OCI-LY1 (cell line): ENCODE results near the gene SGPL1.

Experiments
- H2AFZ ChIP-seq: fragments of 200-600 bp; sonication (generic), shearing (Covaris generic); 2 replicates; pipeline ENCODE4 v1.6.0; 2014; ENCODE audit warnings: antibody characterized with exemption, mild to moderate bottlenecking, low read length
- H3F3A ChIP-seq: fragments of 200-600 bp; sonication (generic), shearing (Covaris generic); 2 replicates; pipeline ENCODE4 v1.6.0; 2014; ENCODE audit warnings: mild to moderate bottlenecking, antibody characterized with exemption, low read length, moderate library complexity; ENCODE audit not compliant: insufficient read depth
- H3K27ac ChIP-seq: fragments of 200-600 bp; sonication (generic); 2 replicates; pipeline ENCODE4 v1.5.1; 2014; ENCODE audit warnings: low read length, mixed run types, mild to moderate bottlenecking, low read depth; ENCODE audit not compliant: poor library complexity, severe bottlenecking
- H3K27me3 ChIP-seq: fragments of 200-600 bp; sonication (generic); 2 replicates; pipeline ENCODE4 v1.6.0; 2014; ENCODE audit warnings: antibody characterized with exemption, mild to moderate bottlenecking, low read length, moderate library complexity; ENCODE audit not compliant: insufficient read depth
- H3K36me3 ChIP-seq: fragments of 200-600 bp; sonication (generic); 2 replicates; pipeline ENCODE4 v1.6.1; 2014; ENCODE audit warnings: mild to moderate bottlenecking, antibody characterized with exemption, low read length, moderate library complexity, mixed read lengths; ENCODE audit not compliant: insufficient read depth
- H3K4me1 ChIP-seq: fragments of 200-600 bp; sonication (generic); 2 replicates; pipeline ENCODE4 v1.5.1; 2014; ENCODE audit warnings: mild to moderate bottlenecking, low read length, moderate library complexity; ENCODE audit not compliant: insufficient read depth, severe bottlenecking
- H3K4me2 ChIP-seq: fragments of 200-600 bp; sonication (generic), shearing (Covaris generic); 2 replicates; pipeline ENCODE4 v1.6.1; 2014; ENCODE audit warnings: low read length
- H3K4me3 ChIP-seq: fragments of 200-600 bp; sonication (generic); 2 replicates; pipeline ENCODE4 v1.5.1; 2014; ENCODE audit warnings: low read length, low read depth, mild to moderate bottlenecking, mixed read lengths; ENCODE audit not compliant: poor library complexity, severe bottlenecking
- H3K79me2 ChIP-seq: fragments of 200-600 bp; shearing (Covaris generic); 2 replicates; pipeline ENCODE4 v1.6.1; 2016; ENCODE audit warnings: mixed run types, low read length, mixed read lengths; ENCODE audit not compliant: insufficient read depth
- H3K9ac ChIP-seq: fragments of 200-600 bp; sonication (generic), shearing (Covaris generic); 2 replicates; pipeline ENCODE4 v1.6.1; 2014; ENCODE audit warnings: mild to moderate bottlenecking, low read length, mixed read lengths
- H3K9me2 ChIP-seq: fragments of 200-600 bp; sonication (generic), shearing (Covaris generic); 2 replicates; pipeline ENCODE4 v1.6.1; 2014; ENCODE audit warnings: low read depth, mild to moderate bottlenecking, low read length, mixed read lengths
- H3K9me3 ChIP-seq: fragments of 200-600 bp; shearing (Covaris generic); 2 replicates; pipeline ENCODE4 v1.6.1; 2014; ENCODE audit warnings: low read length, mixed read lengths
- H4K20me1 ChIP-seq: fragments of 200-600 bp; sonication (generic), shearing (Covaris generic); 2 replicates; pipeline ENCODE4 v1.6.0; 2016; ENCODE audit warnings: mild to moderate bottlenecking, low read length; ENCODE audit not compliant: insufficient read depth
- EZH2 ChIP-seq: fragments of 200-600 bp; sonication (generic), shearing (Covaris generic); IDR thresholded peaks from 2 replicates; pipeline ENCODE4 v1.8.0; 2017; ENCODE audit warnings: borderline replicate concordance, mixed run types, mild to moderate bottlenecking, antibody characterized with exemption, low read length, moderate library complexity, mixed read lengths
- TF ChIP-seq, protein P1 (sequence below): fragments of 200-600 bp; sonication (generic), shearing (Covaris generic); IDR thresholded peaks from 2 replicates; pipeline ENCODE4 v1.5.1; 2017; ENCODE audit warnings: mild to moderate bottlenecking, antibody characterized with exemption, low read length, moderate library complexity, mixed read lengths

Gene SGPL1

DNA sequence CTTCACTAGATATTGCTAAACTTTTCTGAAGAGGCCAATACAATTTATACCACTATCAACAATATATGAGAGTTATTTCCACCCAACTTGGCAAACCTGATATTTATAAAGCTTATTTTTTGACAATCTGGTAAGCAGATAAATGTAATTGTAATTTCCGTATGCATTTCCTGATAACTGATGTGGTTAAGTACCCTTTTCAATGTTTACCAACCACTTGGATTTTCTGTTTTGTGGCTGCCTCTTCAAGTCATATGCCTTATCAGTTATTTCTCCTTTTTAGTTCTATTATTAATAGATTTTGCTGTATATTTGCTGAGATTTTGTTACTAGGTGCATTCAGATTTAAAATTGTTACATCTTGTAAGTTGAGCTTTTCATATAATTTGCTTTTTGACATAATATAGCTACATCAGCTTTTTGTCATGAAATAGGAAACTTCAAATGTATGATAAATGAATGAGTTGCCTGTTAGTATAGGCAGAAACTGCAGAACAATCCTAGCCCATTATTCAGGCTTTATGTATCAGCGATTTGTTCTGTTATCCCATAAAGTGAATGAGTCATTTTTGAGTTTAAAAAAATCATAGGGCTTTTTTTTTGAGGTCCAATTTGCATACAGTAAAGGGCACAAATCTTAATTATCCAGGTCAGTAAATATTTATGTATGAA is 11.5 kb downstream of the SGPL1 start:
- H3F3A ChIP-seq = no peaks in the 10 kb centered on the region

DNA sequence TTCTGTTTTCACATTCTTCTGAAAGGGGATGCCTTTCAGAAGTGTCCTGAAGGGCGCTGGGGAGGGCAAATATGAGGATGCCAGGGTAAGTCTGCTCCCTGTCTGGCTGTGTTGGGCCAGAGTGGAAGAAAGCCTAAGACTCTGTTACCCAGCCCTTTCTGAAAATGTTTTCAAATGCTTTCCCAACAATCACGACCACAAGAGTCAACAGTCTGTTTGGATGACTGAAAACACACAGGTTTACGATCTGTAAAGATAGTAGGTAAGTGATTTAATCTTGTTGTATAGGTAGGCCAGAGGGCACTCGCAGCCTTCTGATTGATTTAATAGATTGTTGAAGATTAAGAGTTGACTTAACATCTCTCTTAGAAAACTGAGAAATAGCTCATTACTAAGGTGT is 13.2 kb downstream of the SGPL1 start:
- H3K27me3 ChIP-seq = no peaks in the 10 kb centered on the region
- no peaks in the 10 kb centered on the region for H3F3A ChIP-seq
- no peak overlapping the region for H3K27ac ChIP-seq
- H3K4me3 ChIP-seq = no peak overlapping the region
- no peaks in the 10 kb centered on the region for H3K9me2 ChIP-seq
- TF ChIP-seq EZH2 = no peak
- TF ChIP-seq, protein P1, sequence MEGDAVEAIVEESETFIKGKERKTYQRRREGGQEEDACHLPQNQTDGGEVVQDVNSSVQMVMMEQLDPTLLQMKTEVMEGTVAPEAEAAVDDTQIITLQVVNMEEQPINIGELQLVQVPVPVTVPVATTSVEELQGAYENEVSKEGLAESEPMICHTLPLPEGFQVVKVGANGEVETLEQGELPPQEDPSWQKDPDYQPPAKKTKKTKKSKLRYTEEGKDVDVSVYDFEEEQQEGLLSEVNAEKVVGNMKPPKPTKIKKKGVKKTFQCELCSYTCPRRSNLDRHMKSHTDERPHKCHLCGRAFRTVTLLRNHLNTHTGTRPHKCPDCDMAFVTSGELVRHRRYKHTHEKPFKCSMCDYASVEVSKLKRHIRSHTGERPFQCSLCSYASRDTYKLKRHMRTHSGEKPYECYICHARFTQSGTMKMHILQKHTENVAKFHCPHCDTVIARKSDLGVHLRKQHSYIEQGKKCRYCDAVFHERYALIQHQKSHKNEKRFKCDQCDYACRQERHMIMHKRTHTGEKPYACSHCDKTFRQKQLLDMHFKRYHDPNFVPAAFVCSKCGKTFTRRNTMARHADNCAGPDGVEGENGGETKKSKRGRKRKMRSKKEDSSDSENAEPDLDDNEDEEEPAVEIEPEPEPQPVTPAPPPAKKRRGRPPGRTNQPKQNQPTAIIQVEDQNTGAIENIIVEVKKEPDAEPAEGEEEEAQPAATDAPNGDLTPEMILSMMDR = no peak
- no peaks in the 10 kb centered on the region for H3K4me1 ChIP-seq
- H3K79me2 ChIP-seq = no peaks in the 10 kb centered on the region
- no peak overlapping the region for H3K9ac ChIP-seq
- H4K20me1 ChIP-seq = no peaks in the 10 kb centered on the region
- H3K36me3 ChIP-seq = 0 out of 2 replicates have a peak, but pooled peaks cover 4% of the 10 kb centered on the region
- no peak overlapping the region for H3K4me2 ChIP-seq
- H2AFZ ChIP-seq = no peak overlapping the region
- H3K9me3 ChIP-seq = no peaks in the 10 kb centered on the region

More for the DNA sequence above, 11.5 kb downstream of the SGPL1 start:
- Histone ChIP-seq H2AFZ (no peak overlapping the region), H3K4me2 (no peak overlapping the region), H3K27me3 (no peaks in the 10 kb centered on the region), H3K27ac (no peak overlapping the region), H3K79me2 (no peaks in the 10 kb centered on the region), H3K36me3 (0 out of 2 replicates have a peak, but pooled peaks cover 4% of the 10 kb centered on the region), H3K4me3 (no peak overlapping the region), H3K9ac (no peak overlapping the region), H3K9me2 (no peaks in the 10 kb centered on the region), H3K4me1 (no peaks in the 10 kb centered on the region), H4K20me1 (no peaks in the 10 kb centered on the region), H3K9me3 (no peaks in the 10 kb centered on the region)
- no peak for TF ChIP-seq EZH2
- TF ChIP-seq, protein P1 = no peak

DNA sequence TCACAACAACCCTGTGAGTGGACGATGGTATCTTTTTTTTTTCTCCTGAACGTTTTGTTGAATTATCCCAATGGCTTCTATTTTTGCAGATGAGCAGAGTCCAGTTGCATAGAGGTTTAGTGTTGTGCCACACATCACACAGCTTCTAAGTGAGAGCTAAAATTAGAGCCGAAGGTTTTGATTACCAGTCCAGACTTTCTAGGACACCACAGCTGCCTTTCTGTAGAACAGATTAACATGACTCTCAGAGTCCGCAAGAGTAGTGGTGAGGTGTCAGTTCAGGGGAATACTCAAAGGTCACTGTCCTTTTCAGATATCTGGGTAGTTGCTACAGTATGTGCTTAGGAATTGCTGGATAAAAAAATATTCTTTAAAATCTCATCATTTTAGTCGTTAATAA is 13.8 kb downstream of the SGPL1 start:
- H3K27ac ChIP-seq = no peak overlapping the region
- no peaks in the 10 kb centered on the region for H3K9me2 ChIP-seq
- no peak overlapping the region for H3K4me2 ChIP-seq
- no peaks in the 10 kb centered on the region for H3K79me2 ChIP-seq
- 0 out of 2 replicates have a peak, but pooled peaks cover 4% of the 10 kb centered on the region for H3K36me3 ChIP-seq
- no peak overlapping the region for H3K4me3 ChIP-seq
- no peak overlapping the region for H3K9ac ChIP-seq
- no peak overlapping the region for H2AFZ ChIP-seq
- no peaks in the 10 kb centered on the region for H3K4me1 ChIP-seq
- no peaks in the 10 kb centered on the region for H4K20me1 ChIP-seq
- H3F3A ChIP-seq = no peaks in the 10 kb centered on the region
- no peaks in the 10 kb centered on the region for H3K27me3 ChIP-seq
- TF ChIP-seq EZH2 = no peak
- TF ChIP-seq, protein P1 = no peak
- no peaks in the 10 kb centered on the region for H3K9me3 ChIP-seq
